HEK293 (cell line): ENCODE measurements around the gene HPRT1.

Source experiments
- CTCF ChIA-PET: fragments of 350-600 bp; formaldehyde crosslinking; extraction: SDS; loops from one replicate; lab custom pipeline; 2021; ENCODE audit warnings: antibody characterized with exemption; lab: Yijun Ruan, JAX
- POLR2A ChIA-PET: fragments of 300-600 bp; formaldehyde crosslinking; extraction: SDS; loops from one replicate; lab custom pipeline; 2020; ENCODE audit warnings: antibody characterized with exemption, inconsistent platforms; lab: Yijun Ruan, JAX
- H3K27ac ChIP-seq: fragments of 200-500 bp; sonication (Bioruptor generic); 2 replicates; pipeline ENCODE4 v1.5.1; 2014; ENCODE audit warnings: low read depth, low read length, control low read depth, inconsistent platforms; ENCODE audit errors: extremely low read depth
- H3K36me3 ChIP-seq, 2 experiments: fragments of 200-500 bp in 1 of 2; sonication (Bioruptor generic) in 1 of 2; 1 replicate in 1 of 2; 2 replicates in 1 of 2; pipeline ENCODE4 v1.5.1; 2014 to 2017; ENCODE audit warnings: inconsistent platforms in 2 of 2, low read length in 2 of 2; ENCODE audit not compliant: control insufficient read depth in 2 of 2, insufficient read depth in 1 of 2
- H3K4me1 ChIP-seq: fragments of 200-500 bp; sonication (Bioruptor generic); 2 replicates; pipeline ENCODE4 v1.5.1; 2014; ENCODE audit warnings: mild to moderate bottlenecking, low read length, inconsistent platforms; ENCODE audit not compliant: control insufficient read depth, insufficient read depth
- H3K4me3 ChIP-seq: 2 replicates; pipeline ENCODE4 v1.5.1; 2011; ENCODE audit warnings: low read depth, mild to moderate bottlenecking, control low read depth, low read length, moderate library complexity
- H3K9me3 ChIP-seq: fragments of 200-500 bp; sonication (Bioruptor generic); 2 replicates; pipeline ENCODE4 v1.5.1; 2014; ENCODE audit warnings: low read depth, low read length, inconsistent platforms; ENCODE audit not compliant: control insufficient read depth, insufficient read depth
- HOXD13 ChIP-seq: sonication (generic); formaldehyde crosslinking; IDR thresholded peaks from 2 replicates; pipeline ENCODE4 v1.8.0; 2022; ENCODE audit warnings: missing genetic modification reagents, borderline replicate concordance
- REPIN1 ChIP-seq: fragments of 450-650 bp; formaldehyde crosslinking; IDR thresholded peaks from 2 replicates; pipeline ENCODE4 v1.5.1; 2017; ENCODE audit warnings: missing biosample characterization, missing genetic modification characterization, low read depth
- WT1 ChIP-seq: fragments of 450-650 bp; formaldehyde crosslinking; IDR thresholded peaks from 2 replicates; pipeline ENCODE4 v1.5.1; 2016; ENCODE audit warnings: missing biosample characterization, missing genetic modification characterization
- ZBTB1 ChIP-seq: fragments of 450-650 bp; formaldehyde crosslinking; IDR thresholded peaks from 2 replicates; pipeline ENCODE4 v1.5.1; 2016; ENCODE audit warnings: missing biosample characterization, missing genetic modification characterization
- ZBTB21 ChIP-seq: fragments of 450-650 bp; formaldehyde crosslinking; IDR thresholded peaks from 2 replicates; pipeline ENCODE4 v1.5.1; 2017; ENCODE audit warnings: missing biosample characterization, missing genetic modification characterization
- ZNF16 ChIP-seq: fragments of 450-650 bp; formaldehyde crosslinking; IDR thresholded peaks from 2 replicates; pipeline ENCODE4 v1.5.1; 2016; ENCODE audit warnings: low read depth, missing biosample characterization, missing genetic modification characterization
- ZNF169 ChIP-seq: fragments of 450-650 bp; formaldehyde crosslinking; IDR thresholded peaks from 2 replicates; pipeline ENCODE4 v1.5.1; 2016; ENCODE audit warnings: missing biosample characterization, missing genetic modification characterization
- ZNF19 ChIP-seq: fragments of 450-650 bp; formaldehyde crosslinking; IDR thresholded peaks from 2 replicates; pipeline ENCODE4; 2016; ENCODE audit warnings: missing biosample characterization, missing genetic modification characterization, low read depth
- ZNF211 ChIP-seq: fragments of 450-650 bp; formaldehyde crosslinking; IDR thresholded peaks from 2 replicates; pipeline ENCODE4 v1.5.1; 2016; ENCODE audit warnings: low read depth, missing biosample characterization, missing genetic modification characterization
- ZNF654 ChIP-seq: fragments of 450-650 bp; formaldehyde crosslinking; IDR thresholded peaks from 2 replicates; pipeline ENCODE4 v1.5.1; 2016; ENCODE audit warnings: low read depth, missing biosample characterization, missing genetic modification characterization
- ZNF791 ChIP-seq: fragments of 450-650 bp; formaldehyde crosslinking; IDR thresholded peaks from 2 replicates; pipeline ENCODE4 v1.5.1; 2016; ENCODE audit warnings: missing biosample characterization, missing genetic modification characterization
- TF ChIP-seq, protein P1 (sequence below): fragments of 450-650 bp; formaldehyde crosslinking; IDR thresholded peaks from 2 replicates; pipeline ENCODE4 v1.5.1; 2016; ENCODE audit warnings: missing biosample characterization, missing genetic modification characterization
- TF ChIP-seq, protein P2 (sequence below): fragments of 450-650 bp; formaldehyde crosslinking; IDR thresholded peaks from 2 replicates; pipeline ENCODE4 v1.5.1; 2017; ENCODE audit warnings: missing biosample characterization, missing genetic modification characterization
- TF ChIP-seq, protein P3 (sequence below): fragments of 450-650 bp; formaldehyde crosslinking; IDR thresholded peaks from 2 replicates; pipeline ENCODE4 v1.5.1; 2016; ENCODE audit warnings: missing biosample characterization, missing genetic modification characterization
- TF ChIP-seq, protein P4 (sequence below): fragments of 450-650 bp; formaldehyde crosslinking; IDR thresholded peaks from 2 replicates; pipeline ENCODE4 v1.5.1; 2016; ENCODE audit warnings: missing biosample characterization, missing genetic modification characterization
- TF ChIP-seq, protein P5 (sequence below): fragments of 450-650 bp; formaldehyde crosslinking; IDR thresholded peaks from 2 replicates; pipeline ENCODE4 v1.5.1; 2016; ENCODE audit warnings: missing biosample characterization, missing genetic modification characterization, low read depth
- TF ChIP-seq, protein P6 (sequence below): fragments of 450-650 bp; formaldehyde crosslinking; IDR thresholded peaks from 2 replicates; pipeline ENCODE4 v1.5.1; 2016; ENCODE audit warnings: missing biosample characterization, missing genetic modification characterization
- TF ChIP-seq, protein P7 (sequence below): fragments of 450-650 bp; formaldehyde crosslinking; conservative IDR thresholded peaks from 2 replicates; pipeline ENCODE4 v1.5.1; 2016; ENCODE audit warnings: low read depth, missing biosample characterization, missing genetic modification characterization

The HPRT1 gene

DNA sequence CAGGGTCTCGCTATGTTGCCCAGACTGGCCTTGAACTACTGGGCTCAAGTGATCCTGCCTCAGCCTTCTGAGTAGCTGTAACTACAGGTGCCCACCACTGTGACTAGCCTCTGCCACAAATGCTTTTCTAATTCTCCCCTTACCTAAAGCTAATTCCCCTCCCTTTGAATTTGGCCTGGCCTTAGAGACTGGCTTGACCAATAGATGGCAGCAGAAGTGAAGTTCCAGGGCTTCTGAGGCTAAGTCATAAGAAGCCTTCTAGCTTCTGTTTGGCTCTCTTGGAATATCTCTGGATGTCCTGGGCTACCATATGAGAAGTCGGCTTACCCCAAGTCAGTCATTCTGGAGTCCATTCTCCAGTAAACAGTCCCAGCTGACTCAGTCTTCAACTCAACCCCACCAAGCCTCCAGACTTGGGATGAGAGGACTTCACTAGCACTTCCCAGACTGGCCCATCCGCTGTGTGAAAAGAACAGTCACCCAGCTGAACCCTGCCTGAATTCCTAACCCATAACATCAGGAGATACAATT is 61.0 kb downstream of the HPRT1 start:
- CTCF ChIA-PET = interaction anchor here (0.6 to 2.5 kb wide), 33 partner anchors 9 to 364 kb away, joined by 3 to 19 read pairs (median 4); no protein-coding TSS in a partner anchor
- H3K9me3 ChIP-seq = no peaks in the 10 kb centered on the region
- POLR2A ChIA-PET = no interaction called here
- no peak overlapping the region for H3K4me3 ChIP-seq
- no peaks in the 10 kb centered on the region; a peak in 1 of 3 replicates for H3K36me3 ChIP-seq
- no peaks in the 10 kb centered on the region for H3K4me1 ChIP-seq
- no peak overlapping the region for H3K27ac ChIP-seq
- TF ChIP-seq ZNF654 (peak; percentile 87), ZNF791 (tag by site-specific recombination) (no peak), ZNF16 (tag by site-specific recombination) (no peak), ZNF169 (tag by site-specific recombination) (no peak), REPIN1 (tag by site-specific recombination) (no peak), ZNF211 (tag by site-specific recombination) (no peak), ZBTB1 (tag by site-specific recombination) (no peak), HOXD13 (no peak), ZNF19 (no peak), WT1 (tag by site-specific recombination) (no peak), ZBTB21 (no peak)
- TF ChIP-seq, protein P1, sequence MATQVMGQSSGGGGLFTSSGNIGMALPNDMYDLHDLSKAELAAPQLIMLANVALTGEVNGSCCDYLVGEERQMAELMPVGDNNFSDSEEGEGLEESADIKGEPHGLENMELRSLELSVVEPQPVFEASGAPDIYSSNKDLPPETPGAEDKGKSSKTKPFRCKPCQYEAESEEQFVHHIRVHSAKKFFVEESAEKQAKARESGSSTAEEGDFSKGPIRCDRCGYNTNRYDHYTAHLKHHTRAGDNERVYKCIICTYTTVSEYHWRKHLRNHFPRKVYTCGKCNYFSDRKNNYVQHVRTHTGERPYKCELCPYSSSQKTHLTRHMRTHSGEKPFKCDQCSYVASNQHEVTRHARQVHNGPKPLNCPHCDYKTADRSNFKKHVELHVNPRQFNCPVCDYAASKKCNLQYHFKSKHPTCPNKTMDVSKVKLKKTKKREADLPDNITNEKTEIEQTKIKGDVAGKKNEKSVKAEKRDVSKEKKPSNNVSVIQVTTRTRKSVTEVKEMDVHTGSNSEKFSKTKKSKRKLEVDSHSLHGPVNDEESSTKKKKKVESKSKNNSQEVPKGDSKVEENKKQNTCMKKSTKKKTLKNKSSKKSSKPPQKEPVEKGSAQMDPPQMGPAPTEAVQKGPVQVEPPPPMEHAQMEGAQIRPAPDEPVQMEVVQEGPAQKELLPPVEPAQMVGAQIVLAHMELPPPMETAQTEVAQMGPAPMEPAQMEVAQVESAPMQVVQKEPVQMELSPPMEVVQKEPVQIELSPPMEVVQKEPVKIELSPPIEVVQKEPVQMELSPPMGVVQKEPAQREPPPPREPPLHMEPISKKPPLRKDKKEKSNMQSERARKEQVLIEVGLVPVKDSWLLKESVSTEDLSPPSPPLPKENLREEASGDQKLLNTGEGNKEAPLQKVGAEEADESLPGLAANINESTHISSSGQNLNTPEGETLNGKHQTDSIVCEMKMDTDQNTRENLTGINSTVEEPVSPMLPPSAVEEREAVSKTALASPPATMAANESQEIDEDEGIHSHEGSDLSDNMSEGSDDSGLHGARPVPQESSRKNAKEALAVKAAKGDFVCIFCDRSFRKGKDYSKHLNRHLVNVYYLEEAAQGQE (tag by site-specific recombination) = no peak
- TF ChIP-seq, protein P2, sequence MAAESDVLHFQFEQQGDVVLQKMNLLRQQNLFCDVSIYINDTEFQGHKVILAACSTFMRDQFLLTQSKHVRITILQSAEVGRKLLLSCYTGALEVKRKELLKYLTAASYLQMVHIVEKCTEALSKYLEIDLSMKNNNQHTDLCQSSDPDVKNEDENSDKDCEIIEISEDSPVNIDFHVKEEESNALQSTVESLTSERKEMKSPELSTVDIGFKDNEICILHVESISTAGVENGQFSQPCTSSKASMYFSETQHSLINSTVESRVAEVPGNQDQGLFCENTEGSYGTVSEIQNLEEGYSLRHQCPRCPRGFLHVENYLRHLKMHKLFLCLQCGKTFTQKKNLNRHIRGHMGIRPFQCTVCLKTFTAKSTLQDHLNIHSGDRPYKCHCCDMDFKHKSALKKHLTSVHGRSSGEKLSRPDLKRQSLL = no peak
- TF ChIP-seq, protein P3, sequence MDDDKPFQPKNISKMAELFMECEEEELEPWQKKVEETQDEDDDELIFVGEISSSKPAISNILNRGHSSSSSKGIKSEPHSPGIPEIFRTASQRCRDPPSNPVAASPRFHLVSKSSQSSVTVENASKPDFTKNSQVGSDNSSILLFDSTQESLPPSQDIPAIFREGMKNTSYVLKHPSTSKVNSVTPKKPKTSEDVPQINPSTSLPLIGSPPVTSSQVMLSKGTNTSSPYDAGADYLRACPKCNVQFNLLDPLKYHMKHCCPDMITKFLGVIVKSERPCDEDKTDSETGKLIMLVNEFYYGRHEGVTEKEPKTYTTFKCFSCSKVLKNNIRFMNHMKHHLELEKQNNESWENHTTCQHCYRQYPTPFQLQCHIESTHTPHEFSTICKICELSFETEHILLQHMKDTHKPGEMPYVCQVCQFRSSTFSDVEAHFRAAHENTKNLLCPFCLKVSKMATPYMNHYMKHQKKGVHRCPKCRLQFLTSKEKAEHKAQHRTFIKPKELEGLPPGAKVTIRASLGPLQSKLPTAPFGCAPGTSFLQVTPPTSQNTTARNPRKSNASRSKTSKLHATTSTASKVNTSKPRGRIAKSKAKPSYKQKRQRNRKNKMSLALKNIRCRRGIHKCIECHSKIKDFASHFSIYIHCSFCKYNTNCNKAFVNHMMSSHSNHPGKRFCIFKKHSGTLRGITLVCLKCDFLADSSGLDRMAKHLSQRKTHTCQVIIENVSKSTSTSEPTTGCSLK (tag by site-specific recombination) = no peak
- TF ChIP-seq, protein P4, sequence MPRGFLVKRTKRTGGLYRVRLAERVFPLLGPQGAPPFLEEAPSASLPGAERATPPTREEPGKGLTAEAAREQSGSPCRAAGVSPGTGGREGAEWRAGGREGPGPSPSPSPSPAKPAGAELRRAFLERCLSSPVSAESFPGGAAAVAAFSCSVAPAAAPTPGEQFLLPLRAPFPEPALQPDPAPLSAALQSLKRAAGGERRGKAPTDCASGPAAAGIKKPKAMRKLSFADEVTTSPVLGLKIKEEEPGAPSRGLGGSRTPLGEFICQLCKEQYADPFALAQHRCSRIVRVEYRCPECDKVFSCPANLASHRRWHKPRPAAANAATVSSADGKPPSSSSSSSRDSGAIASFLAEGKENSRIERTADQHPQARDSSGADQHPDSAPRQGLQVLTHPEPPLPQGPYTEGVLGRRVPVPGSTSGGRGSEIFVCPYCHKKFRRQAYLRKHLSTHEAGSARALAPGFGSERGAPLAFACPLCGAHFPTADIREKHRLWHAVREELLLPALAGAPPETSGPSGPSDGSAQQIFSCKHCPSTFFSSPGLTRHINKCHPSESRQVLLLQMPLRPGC (tag by site-specific recombination) = no peak
- TF ChIP-seq, protein P5, sequence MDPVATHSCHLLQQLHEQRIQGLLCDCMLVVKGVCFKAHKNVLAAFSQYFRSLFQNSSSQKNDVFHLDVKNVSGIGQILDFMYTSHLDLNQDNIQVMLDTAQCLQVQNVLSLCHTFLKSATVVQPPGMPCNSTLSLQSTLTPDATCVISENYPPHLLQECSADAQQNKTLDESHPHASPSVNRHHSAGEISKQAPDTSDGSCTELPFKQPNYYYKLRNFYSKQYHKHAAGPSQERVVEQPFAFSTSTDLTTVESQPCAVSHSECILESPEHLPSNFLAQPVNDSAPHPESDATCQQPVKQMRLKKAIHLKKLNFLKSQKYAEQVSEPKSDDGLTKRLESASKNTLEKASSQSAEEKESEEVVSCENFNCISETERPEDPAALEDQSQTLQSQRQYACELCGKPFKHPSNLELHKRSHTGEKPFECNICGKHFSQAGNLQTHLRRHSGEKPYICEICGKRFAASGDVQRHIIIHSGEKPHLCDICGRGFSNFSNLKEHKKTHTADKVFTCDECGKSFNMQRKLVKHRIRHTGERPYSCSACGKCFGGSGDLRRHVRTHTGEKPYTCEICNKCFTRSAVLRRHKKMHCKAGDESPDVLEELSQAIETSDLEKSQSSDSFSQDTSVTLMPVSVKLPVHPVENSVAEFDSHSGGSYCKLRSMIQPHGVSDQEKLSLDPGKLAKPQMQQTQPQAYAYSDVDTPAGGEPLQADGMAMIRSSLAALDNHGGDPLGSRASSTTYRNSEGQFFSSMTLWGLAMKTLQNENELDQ = no peak
- TF ChIP-seq, protein P6, sequence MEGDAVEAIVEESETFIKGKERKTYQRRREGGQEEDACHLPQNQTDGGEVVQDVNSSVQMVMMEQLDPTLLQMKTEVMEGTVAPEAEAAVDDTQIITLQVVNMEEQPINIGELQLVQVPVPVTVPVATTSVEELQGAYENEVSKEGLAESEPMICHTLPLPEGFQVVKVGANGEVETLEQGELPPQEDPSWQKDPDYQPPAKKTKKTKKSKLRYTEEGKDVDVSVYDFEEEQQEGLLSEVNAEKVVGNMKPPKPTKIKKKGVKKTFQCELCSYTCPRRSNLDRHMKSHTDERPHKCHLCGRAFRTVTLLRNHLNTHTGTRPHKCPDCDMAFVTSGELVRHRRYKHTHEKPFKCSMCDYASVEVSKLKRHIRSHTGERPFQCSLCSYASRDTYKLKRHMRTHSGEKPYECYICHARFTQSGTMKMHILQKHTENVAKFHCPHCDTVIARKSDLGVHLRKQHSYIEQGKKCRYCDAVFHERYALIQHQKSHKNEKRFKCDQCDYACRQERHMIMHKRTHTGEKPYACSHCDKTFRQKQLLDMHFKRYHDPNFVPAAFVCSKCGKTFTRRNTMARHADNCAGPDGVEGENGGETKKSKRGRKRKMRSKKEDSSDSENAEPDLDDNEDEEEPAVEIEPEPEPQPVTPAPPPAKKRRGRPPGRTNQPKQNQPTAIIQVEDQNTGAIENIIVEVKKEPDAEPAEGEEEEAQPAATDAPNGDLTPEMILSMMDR (tag by site-specific recombination) = peak; percentile 58; the same call in 1 of the 2 replicates
- TF ChIP-seq, protein P7, sequence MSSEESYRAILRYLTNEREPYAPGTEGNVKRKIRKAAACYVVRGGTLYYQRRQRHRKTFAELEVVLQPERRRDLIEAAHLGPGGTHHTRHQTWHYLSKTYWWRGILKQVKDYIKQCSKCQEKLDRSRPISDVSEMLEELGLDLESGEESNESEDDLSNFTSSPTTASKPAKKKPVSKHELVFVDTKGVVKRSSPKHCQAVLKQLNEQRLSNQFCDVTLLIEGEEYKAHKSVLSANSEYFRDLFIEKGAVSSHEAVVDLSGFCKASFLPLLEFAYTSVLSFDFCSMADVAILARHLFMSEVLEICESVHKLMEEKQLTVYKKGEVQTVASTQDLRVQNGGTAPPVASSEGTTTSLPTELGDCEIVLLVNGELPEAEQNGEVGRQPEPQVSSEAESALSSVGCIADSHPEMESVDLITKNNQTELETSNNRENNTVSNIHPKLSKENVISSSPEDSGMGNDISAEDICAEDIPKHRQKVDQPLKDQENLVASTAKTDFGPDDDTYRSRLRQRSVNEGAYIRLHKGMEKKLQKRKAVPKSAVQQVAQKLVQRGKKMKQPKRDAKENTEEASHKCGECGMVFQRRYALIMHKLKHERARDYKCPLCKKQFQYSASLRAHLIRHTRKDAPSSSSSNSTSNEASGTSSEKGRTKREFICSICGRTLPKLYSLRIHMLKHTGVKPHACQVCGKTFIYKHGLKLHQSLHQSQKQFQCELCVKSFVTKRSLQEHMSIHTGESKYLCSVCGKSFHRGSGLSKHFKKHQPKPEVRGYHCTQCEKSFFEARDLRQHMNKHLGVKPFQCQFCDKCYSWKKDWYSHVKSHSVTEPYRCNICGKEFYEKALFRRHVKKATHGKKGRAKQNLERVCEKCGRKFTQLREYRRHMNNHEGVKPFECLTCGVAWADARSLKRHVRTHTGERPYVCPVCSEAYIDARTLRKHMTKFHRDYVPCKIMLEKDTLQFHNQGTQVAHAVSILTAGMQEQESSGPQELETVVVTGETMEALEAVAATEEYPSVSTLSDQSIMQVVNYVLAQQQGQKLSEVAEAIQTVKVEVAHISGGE (tag by site-specific recombination) = no peak
